K562 (cell line): ENCODE results near the gene EGFL7. TPM values are rescaled to one million over a fixed set of nuclear protein-coding genes. Genes with fewer than 3 reads are reported as not detected.

Source experiments
- ARID4B ChIP-seq: sonication (generic); formaldehyde crosslinking; IDR thresholded peaks from 2 replicates; pipeline ENCODE4 v1.8.0; 2022; ENCODE audit warnings: mild to moderate bottlenecking, missing genetic modification reagents
- ATF2 ChIP-seq: sonication (generic); formaldehyde crosslinking; IDR thresholded peaks from 2 replicates; pipeline ENCODE4 v1.8.1; 2022; ENCODE audit warnings: missing genetic modification reagents
- CBX1 ChIP-seq: sonication (generic); IDR thresholded peaks from 2 replicates; pipeline ENCODE4 v1.6.1; 2016; ENCODE audit warnings: antibody characterized with exemption, low read depth, mild to moderate bottlenecking
- CREB3L1 ChIP-seq: fragments of 450-650 bp; IDR thresholded peaks from 2 replicates; pipeline ENCODE4 v1.6.1; 2014; ENCODE audit warnings: low read depth, mild to moderate bottlenecking, moderate library complexity, borderline replicate concordance
- FIP1L1 ChIP-seq: fragments of 200-400 bp; formaldehyde crosslinking; IDR thresholded peaks from 2 replicates; pipeline ENCODE4 v1.6.1; 2018; ENCODE audit warnings: mild to moderate bottlenecking, low read depth, low read length; ENCODE audit not compliant: poor library complexity, severe bottlenecking
- GABPA ChIP-seq: fragments of 200-800 bp; sonication (Bioruptor generic); conservative IDR thresholded peaks from 2 replicates; pipeline ENCODE4 v1.6.1; 2016; ENCODE audit warnings: low read depth, missing genetic modification characterization, missing compliant biosample characterization
- HDAC2 ChIP-seq: fragments of 450-650 bp; IDR thresholded peaks from 2 replicates; pipeline ENCODE4 v1.6.1; 2016; ENCODE audit warnings: mild to moderate bottlenecking
- HES1 ChIP-seq: fragments of 450-650 bp; IDR thresholded peaks from 2 replicates; pipeline ENCODE4 v1.6.1; 2016; ENCODE audit warnings: low read depth, mild to moderate bottlenecking, moderate library complexity
- HOXB6 ChIP-seq: fragments of 250-450 bp; sonication (Bioruptor Pico); IDR thresholded peaks from 2 replicates; pipeline ENCODE4 v1.5.1; 2022; ENCODE audit warnings: mild to moderate bottlenecking, borderline replicate concordance
- IFI16 ChIP-seq: fragments of 250-450 bp; sonication (Bioruptor Pico); IDR thresholded peaks from 2 replicates; pipeline ENCODE4 v2.1.2; 2022; ENCODE audit warnings: mild to moderate bottlenecking, inconsistent platforms
- MAFK ChIP-seq: IDR thresholded peaks from 2 replicates; pipeline ENCODE4 v1.6.1; 2011; ENCODE audit warnings: low read length, improper control_type of control experiment
- MCM2 ChIP-seq: fragments of 450-650 bp; IDR thresholded peaks from 2 replicates; pipeline ENCODE4 v1.6.1; 2017; ENCODE audit warnings: low read depth, mild to moderate bottlenecking
- MCM5 ChIP-seq: fragments of 450-650 bp; IDR thresholded peaks from 2 replicates; pipeline ENCODE4 v1.6.1; 2016; ENCODE audit warnings: low read depth
- RAD51 ChIP-seq: fragments of 450-650 bp; IDR thresholded peaks from 2 replicates; pipeline ENCODE4 v1.7.1; 2016; ENCODE audit warnings: low read depth, mild to moderate bottlenecking, borderline replicate concordance
- RFX5 ChIP-seq: IDR thresholded peaks from 2 replicates; pipeline ENCODE4 v1.6.1; 2011; ENCODE audit warnings: low read depth, mild to moderate bottlenecking, improper control_type of control experiment, low read length
- USF1 ChIP-seq: sonication (generic); formaldehyde crosslinking; IDR thresholded peaks from 2 replicates; pipeline ENCODE4 v1.9.0; 2022; ENCODE audit warnings: mild to moderate bottlenecking, missing genetic modification reagents
- ZNF133 ChIP-seq: fragments of 250-450 bp; sonication (Bioruptor Pico); IDR thresholded peaks from 2 replicates; pipeline ENCODE4 v1.4.0; 2020; ENCODE audit warnings: mild to moderate bottlenecking
- ZNF316 ChIP-seq: fragments of 450-650 bp; IDR thresholded peaks from 2 replicates; pipeline ENCODE4 v1.6.1; 2016
- ZNF408 ChIP-seq: fragments of 250-450 bp; sonication (Bioruptor Pico); IDR thresholded peaks from 2 replicates; pipeline ENCODE4 v1.4.0; 2020; ENCODE audit warnings: low read depth, mild to moderate bottlenecking, moderate library complexity
- ZNF695 ChIP-seq: fragments of 450-650 bp; formaldehyde crosslinking; IDR thresholded peaks from 2 replicates; pipeline ENCODE4 v1.4.0; 2020; ENCODE audit warnings: mild to moderate bottlenecking, moderate library complexity
- polyA plus RNA-seq, 8 experiments: library from polyadenylated mRNA; depleted of rRNA in 4 of 8; stranded (reverse) in 5 of 8; unstranded in 3 of 8; fragments of >200 nt; fragmentation: Nextera tagmentation in 2 of 8; fragmentation: Illumina TruSeq in 1 of 8; extraction: Ambion mirVana in 2 of 8; extraction: Trizol in 1 of 8; gene quantifications; 2 replicates each; pipeline versions ENCODE4 v1.2.1 to v1.2.3, GENCODE V29; 2011 to 2014; ENCODE audit warnings: inconsistent platforms in 1 of 8, missing spikeins in 1 of 8
- total RNA-seq, 7 experiments: library from RNA; depleted of rRNA in 6 of 7; stranded (reverse); fragments of >200 nt in 6 of 7; fragmentation: Illumina TruSeq in 2 of 7; extraction: Trizol in 2 of 7; gene quantifications; 2 replicates each; pipeline versions ENCODE4 v1.2.1 to v1.2.3, GENCODE V29; 2011 to 2021; ENCODE audit warnings: low replicate concordance in 1 of 7

Gene EGFL7
- total and polyA plus RNA-seq, 9 of the 15 experiments (the other 6 are each of a cell fraction or from before 2014, with no cell fraction given): 1.5 to 286 (median 55.5) TPM

- no peak for TF ChIP-seq MCM5
- no peak for TF ChIP-seq ZNF316
- TF ChIP-seq CBX1: no peak
- TF ChIP-seq MAFK: no peak
- no peak for TF ChIP-seq CREB3L1
- TF ChIP-seq GABPA (tag): peak; percentile 61; the same call in 1 of the 2 replicates
- TF ChIP-seq ZNF695 (CRISPR knock-in tag): no peak
- TF ChIP-seq RAD51: no peak
- no peak for TF ChIP-seq MCM2
- no peak for TF ChIP-seq HOXB6 (CRISPR knock-in tag)
- peak; percentile 19; the same call in 1 of the 2 replicates for TF ChIP-seq ARID4B (CRISPR knock-in tag)
- TF ChIP-seq ATF2: no peak
- TF ChIP-seq FIP1L1: peak; percentile 9
- no peak for TF ChIP-seq ZNF408
- no peak for TF ChIP-seq RFX5
- TF ChIP-seq ZNF133: no peak
- no peak for TF ChIP-seq IFI16 (CRISPR knock-in tag)
- no peak for TF ChIP-seq USF1 (CRISPR knock-in tag)
- TF ChIP-seq HDAC2: peak; percentile 9; the same call in 1 of the 2 replicates
- TF ChIP-seq HES1: no peak
These were observed 17.9 kb upstream of the EGFL7 start (continued) for GRCh38 chr9:136644593-136645351.
